HepG2 (cell line): ENCODE measurements around the gene C4orf33.

Source experiments
- CEBPG ChIP-seq: IDR thresholded peaks from 2 replicates; pipeline ENCODE4 v1.6.1; 2016
- EZH2 ChIP-seq: conservative IDR thresholded peaks from 2 replicates; pipeline ENCODE4 v1.6.1; 2012; ENCODE audit warnings: mild to moderate bottlenecking, low read depth, low read length, moderate library complexity
- JUN ChIP-seq: sonication (generic); formaldehyde crosslinking; IDR thresholded peaks from 2 replicates; pipeline ENCODE4 v1.4.0; 2020; ENCODE audit warnings: mild to moderate bottlenecking, missing genetic modification reagents
- MTA3 ChIP-seq: sonication (generic); formaldehyde crosslinking; IDR thresholded peaks from 2 replicates; pipeline ENCODE4 v1.4.0; 2020; ENCODE audit warnings: missing genetic modification reagents
- MZF1 ChIP-seq: sonication (generic); formaldehyde crosslinking; IDR thresholded peaks from 2 replicates; pipeline ENCODE4 v1.8.1; 2023; ENCODE audit warnings: mild to moderate bottlenecking, missing genetic modification reagents, borderline replicate concordance
- NR2F6 ChIP-seq, 2 experiments: IDR thresholded peaks; 2 replicates each; pipeline ENCODE4 v1.6.1; 2016; ENCODE audit warnings: antibody characterized with exemption in 1 of 2, mild to moderate bottlenecking in 1 of 2
- THAP9 ChIP-seq: sonication (generic); formaldehyde crosslinking; IDR thresholded peaks from 2 replicates; pipeline ENCODE4; 2020; ENCODE audit warnings: missing genetic modification reagents, mild to moderate bottlenecking, borderline replicate concordance

- TF ChIP-seq CEBPG (CRISPR knock-in tag) (no peak), JUN (CRISPR knock-in tag) (no peak), MTA3 (no peak), MZF1 (CRISPR knock-in tag) (no peak), THAP9 (CRISPR knock-in tag) (no peak), NR2F6 (IDR thresholded peaks at IDR 0.05) (no peak), NR2F6 (CRISPR knock-in tag; IDR thresholded peaks at IDR 0.05) (no peak), EZH2 (no peak)
These were observed 49.3 kb downstream of the C4orf33 start for GRCh38 chr4:129145222-129145730.
